Neuronal stem cell (in vitro differentiated cells): Measurements from ENCODE around the gene MB21D2. TPM values are rescaled to one million over a fixed set of nuclear protein-coding genes. Genes with fewer than 3 reads are reported as not detected.
"Not testable (repeated sequence)": the region's sequence is repeated elsewhere in the genome, so short reads cannot be mapped to it uniquely, and the experiment has no call there.

Source experiments
- DNase-seq: peaks from one replicate; pipeline ENCODE4 v3.0.0-alpha.2; 2013; ENCODE audit warnings: low spot score
- H2AFZ ChIP-seq: one replicate; pipeline ENCODE4 v1.6.1; 2013; ENCODE audit warnings: mild to moderate bottlenecking, low read length, inconsistent platforms
- H2AK5ac ChIP-seq: 2 replicates; pipeline ENCODE4 v1.6.1; 2013; ENCODE audit warnings: low read depth, mild to moderate bottlenecking, inconsistent platforms, low read length, moderate library complexity, mixed read lengths
- H2BK120ac ChIP-seq: 2 replicates; pipeline ENCODE4 v1.6.1; 2013; ENCODE audit warnings: low read depth, mild to moderate bottlenecking, inconsistent platforms, low read length, moderate library complexity, mixed read lengths
- H2BK12ac ChIP-seq: one replicate; pipeline ENCODE4 v1.6.1; 2013; ENCODE audit warnings: low read length, inconsistent platforms
- H2BK15ac ChIP-seq: 2 replicates; pipeline ENCODE4 v1.6.1; 2013; ENCODE audit warnings: mild to moderate bottlenecking, low read length, inconsistent platforms, mixed read lengths
- H2BK5ac ChIP-seq: one replicate; pipeline ENCODE4 v1.6.1; 2013; ENCODE audit warnings: inconsistent platforms, mild to moderate bottlenecking, low read length, moderate library complexity
- H3K14ac ChIP-seq: one replicate; pipeline ENCODE4 v1.6.1; 2013; ENCODE audit warnings: low read length, inconsistent platforms
- H3K18ac ChIP-seq: 2 replicates; pipeline ENCODE4 v1.6.1; 2013; ENCODE audit warnings: low read length, inconsistent platforms
- H3K23ac ChIP-seq: 2 replicates; pipeline ENCODE4 v1.6.1; 2013; ENCODE audit warnings: low read depth, mild to moderate bottlenecking, mixed read lengths, low read length, inconsistent platforms; ENCODE audit not compliant: poor library complexity
- H3K27ac ChIP-seq: replicated peaks from 3 replicates; pipeline ENCODE4 v1.5.1; 2013; ENCODE audit warnings: low read length, inconsistent platforms
- H3K27me3 ChIP-seq, 3 experiments: 2 replicates each; pipeline ENCODE4 v1.6.1; 2013; ENCODE audit warnings: low read length in 3 of 3, mild to moderate bottlenecking in 2 of 3, inconsistent platforms in 1 of 3, low read depth in 1 of 3, mixed read lengths in 1 of 3, moderate library complexity in 1 of 3; ENCODE audit not compliant: control insufficient read depth in 3 of 3, insufficient read depth in 3 of 3
- H3K36me3 ChIP-seq, 2 donors: replicated peaks in 1 of 2; 2 replicates each; pipeline ENCODE4 v1.6.1; 2013; ENCODE audit warnings: low read length in 2 of 2; ENCODE audit not compliant: control insufficient read depth in 2 of 2, insufficient read depth in 2 of 2
- H3K4ac ChIP-seq: 2 replicates; pipeline ENCODE4 v1.6.1; 2013; ENCODE audit warnings: inconsistent platforms, mild to moderate bottlenecking, low read length, moderate library complexity
- H3K4me1 ChIP-seq, 2 donors: 1 replicate in 1 of 2; 2 replicates in 1 of 2; pipeline ENCODE4 v1.6.1; 2013; ENCODE audit warnings: low read length in 2 of 2, low read depth in 1 of 2; ENCODE audit not compliant: control insufficient read depth in 2 of 2, insufficient read depth in 1 of 2
- H3K4me2 ChIP-seq: one replicate; pipeline ENCODE4 v1.6.1; 2013; ENCODE audit warnings: mild to moderate bottlenecking, low read length, inconsistent platforms; ENCODE audit not compliant: insufficient read depth, poor library complexity, severe bottlenecking
- H3K4me3 ChIP-seq, 2 donors: 2 replicates each; pipeline ENCODE4 v1.5.1; 2013; ENCODE audit warnings: low read length in 2 of 2, mild to moderate bottlenecking in 2 of 2, inconsistent platforms in 1 of 2, moderate library complexity in 1 of 2
- H3K79me1 ChIP-seq: one replicate; pipeline ENCODE4 v1.6.1; 2013; ENCODE audit warnings: low read depth, mild to moderate bottlenecking, inconsistent platforms, low read length, moderate library complexity
- H3K9ac ChIP-seq: one replicate; pipeline ENCODE4 v1.6.1; 2013; ENCODE audit warnings: mild to moderate bottlenecking, low read depth, low read length, inconsistent platforms; ENCODE audit not compliant: poor library complexity
- H3K9me3 ChIP-seq, 2 donors: replicated peaks in 1 of 2; 2 replicates each; pipeline versions ENCODE3 to v1.6.1; 2013; ENCODE audit warnings: low read length in 2 of 2, mild to moderate bottlenecking in 2 of 2, inconsistent platforms in 1 of 2, low read depth in 1 of 2, mixed read lengths in 1 of 2, moderate library complexity in 1 of 2; ENCODE audit not compliant: control insufficient read depth in 2 of 2, insufficient read depth in 1 of 2
- H4K8ac ChIP-seq: one replicate; pipeline ENCODE4 v1.6.1; 2013; ENCODE audit warnings: low read depth, mild to moderate bottlenecking, inconsistent platforms, low read length, moderate library complexity
- H4K91ac ChIP-seq: one replicate; pipeline ENCODE4 v1.6.1; 2013; ENCODE audit warnings: low read length, low read depth, mild to moderate bottlenecking, inconsistent platforms; ENCODE audit not compliant: poor library complexity
- WGBS, 2 donors: extraction: QIAGEN DNeasy Blood & Tissue Kit; methylation state at CpG; one replicate each; pipeline ENCODE4 v1.1.7; 2013; ENCODE audit warnings: missing lambda C conversion rate in 2 of 2, mixed read lengths in 1 of 2; ENCODE audit not compliant: insufficient read length in 2 of 2, insufficient replicate concordance in 1 of 2; ENCODE audit errors: extremely low coverage in 2 of 2; 5-methylcytosine and 5-hydroxymethylcytosine counted together
- polyA plus RNA-seq, 2 experiments: library from polyadenylated mRNA; stranded (reverse); fragments of 200-250 nt; gene quantifications; one replicate each; pipeline ENCODE4 v1.2.3, GENCODE V29; 2013

The MB21D2 gene
- 4.0 TPM for polyA plus RNA-seq (2013, experiment 1 of 2)
- 4.1 TPM for polyA plus RNA-seq (2013, experiment 2 of 2)

GRCh38 chr3:192917404-192918274, at the start of gene MB21D2:
Gene MB21D2 (minus strand): TSS chr3:192917856. CDS start chr3:192917840, 16 bp downstream.
- no peak within 1 kb of the TSS for H3K14ac ChIP-seq
- peak within 1 kb of the TSS; percentile 86 for H3K27ac ChIP-seq
- H3K4me1 ChIP-seq, result peaks cover 14 to 15% of the 10 kb centered on the region in 2 donors
- peak within 1 kb of the TSS; percentile 83 to 92 for H3K4me3 ChIP-seq
- H2BK5ac ChIP-seq, result peak within 1 kb of the TSS; percentile 2
- H3K9me3 ChIP-seq, result no peaks in the 10 kb centered on the region
- no peaks in the 10 kb centered on the region for H3K36me3 ChIP-seq
- peak within 1 kb of the TSS; percentile 82 for H2BK120ac ChIP-seq
- peak within 1 kb of the TSS; percentile 90 for H3K4me2 ChIP-seq
- peak; percentile 68 for DNase-seq
- H3K4ac ChIP-seq, result no peak within 1 kb of the TSS
- peak within 1 kb of the TSS; percentile 27 for H2BK15ac ChIP-seq
- peaks cover 0 to 7% (median 0%) of the 10 kb centered on the region in 3 experiments for H3K27me3 ChIP-seq
- no peak within 1 kb of the TSS for H2BK12ac ChIP-seq
- peak within 1 kb of the TSS; percentile 94 for H2AFZ ChIP-seq
- H3K9ac ChIP-seq, result peak within 1 kb of the TSS; percentile 98
- no peaks in the 10 kb centered on the region for H3K79me1 ChIP-seq
- H2AK5ac ChIP-seq, result peak within 1 kb of the TSS; percentile 38
- H3K23ac ChIP-seq, result peak within 1 kb of the TSS; percentile 94
- H4K8ac ChIP-seq, result no peak within 1 kb of the TSS
- peak within 1 kb of the TSS; percentile 62 for H4K91ac ChIP-seq
- no CpG with 5 or more reads among the region's 66 CpGs for WGBS, 2 donors
- H3K18ac ChIP-seq, result peak within 1 kb of the TSS; percentile 99

GRCh38 chr3:192964959-192965719, 47.5 kb upstream of the MB21D2 start:
- not testable (repeated sequence) for H3K36me3 ChIP-seq
- WGBS, 2 donors, result no CpG with 5 or more reads among the region's 21 CpGs

GRCh38 chr3:192959773-192960172, 42.1 kb upstream of the MB21D2 start:
- H3K27me3 ChIP-seq, result peaks cover 0 to 2% (median 0%) of the 10 kb centered on the region in 3 experiments
- no peaks in the 10 kb centered on the region for H3K4me1 ChIP-seq
- no peak overlapping the region for H3K23ac ChIP-seq
- DNase-seq, result no peak
- no peak overlapping the region for H3K4me2 ChIP-seq
- no peak overlapping the region for H3K18ac ChIP-seq
- no peak overlapping the region for H3K14ac ChIP-seq
- H3K79me1 ChIP-seq, result peaks cover 3% of the 10 kb centered on the region
- no peak overlapping the region for H2BK12ac ChIP-seq
- H3K27ac ChIP-seq, result no peak overlapping the region
- no peak overlapping the region for H2BK120ac ChIP-seq
- no peak overlapping the region for H4K91ac ChIP-seq
- WGBS, 2 donors, result no CpG with 5 or more reads among the region's 3 CpGs
- no peak overlapping the region for H3K4me3 ChIP-seq
- no peak overlapping the region for H3K4ac ChIP-seq
- no peak overlapping the region for H2AK5ac ChIP-seq
- no peak overlapping the region for H2BK15ac ChIP-seq
- H3K9ac ChIP-seq, result no peak overlapping the region
- no peak overlapping the region for H2AFZ ChIP-seq
- no peaks in the 10 kb centered on the region for H3K9me3 ChIP-seq
- H3K36me3 ChIP-seq, result no peaks in the 10 kb centered on the region
- H4K8ac ChIP-seq, result no peak overlapping the region
- no peak overlapping the region for H2BK5ac ChIP-seq

More at GRCh38 chr3:192964959-192965719, 47.5 kb upstream of the MB21D2 start:
- not testable (repeated sequence) for H3K18ac ChIP-seq, H3K9ac ChIP-seq, H3K9me3 ChIP-seq, H3K27me3 ChIP-seq, H2BK15ac ChIP-seq, H3K4ac ChIP-seq, H2BK12ac ChIP-seq, H4K91ac ChIP-seq, DNase-seq, H3K4me1 ChIP-seq, H2BK120ac ChIP-seq, H3K23ac ChIP-seq, H4K8ac ChIP-seq, H2AK5ac ChIP-seq, H3K4me2 ChIP-seq, H2AFZ ChIP-seq, H3K27ac ChIP-seq, H3K4me3 ChIP-seq, H3K14ac ChIP-seq, H3K79me1 ChIP-seq, H2BK5ac ChIP-seq
